HG03280 (cell line): ENCODE measurements around the gene BCAT1.
"Not testable (repeated sequence)": the region's sequence is repeated elsewhere in the genome, so short reads cannot be mapped to it uniquely, and the experiment has no call there.

Experiments used
- ATAC-seq: cut with Tn5 transposase; IDR thresholded peaks from one replicate; pipeline ENCODE4 v1.9.1; 2021; ENCODE audit warnings: mild to moderate bottlenecking, moderate library complexity; ENCODE audit not compliant: unreplicated experiment

The BCAT1 gene

GRCh38 chr12:24960222-24960855 lies 11.4 kb upstream of the BCAT1 start:
- peak; percentile 71 for ATAC-seq

- not testable (repeated sequence) for ATAC-seq
These were observed 7.5 kb upstream of the BCAT1 start for GRCh38 chr12:24956351-24956750.

- ATAC-seq, result no peak
These were observed 7.0 kb upstream of the BCAT1 start for GRCh38 chr12:24955853-24956252.

- no peak for ATAC-seq
These were observed 6.5 kb upstream of the BCAT1 start for GRCh38 chr12:24955389-24955788.

DNA sequence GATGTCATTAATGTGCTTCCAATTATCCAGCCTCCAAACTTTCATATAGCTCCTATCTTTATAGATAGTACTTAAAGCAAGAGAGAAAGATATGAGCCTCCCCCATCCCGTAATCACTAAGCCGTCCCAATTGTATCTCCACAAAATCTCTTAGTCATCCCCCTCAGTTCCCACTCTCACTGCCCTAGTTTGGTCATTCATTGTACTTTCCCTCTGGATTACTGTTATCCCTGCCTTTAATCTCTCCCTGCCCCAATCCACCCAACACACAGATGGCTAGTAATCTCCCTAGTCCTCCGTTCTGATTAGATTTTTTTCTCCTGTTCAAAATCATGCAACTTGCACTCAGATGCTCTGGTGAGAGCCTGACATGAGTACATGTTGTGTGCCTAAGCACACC lies 5.4 kb upstream of the BCAT1 start:
- no peak for ATAC-seq

DNA sequence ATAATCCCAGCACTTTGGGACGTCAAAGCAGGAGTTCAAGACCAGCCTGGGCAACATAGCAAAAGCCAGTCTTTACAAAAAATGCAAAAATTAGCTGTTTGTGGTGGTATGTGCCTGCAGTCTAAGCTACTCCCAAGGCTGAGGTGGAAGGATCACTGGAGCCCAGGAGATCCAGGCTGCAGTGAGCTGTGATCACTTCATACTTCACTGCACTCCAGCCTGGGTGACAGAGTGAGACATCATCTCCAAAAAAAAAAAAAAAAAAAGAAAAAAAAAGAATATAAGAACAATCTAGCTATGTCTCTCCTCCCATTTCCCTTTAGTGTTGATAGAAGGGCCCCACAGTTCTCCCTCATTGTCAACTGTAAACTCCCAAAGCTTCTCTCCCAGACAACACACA lies 3.5 kb upstream of the BCAT1 start:
- ATAC-seq, result no peak

DNA sequence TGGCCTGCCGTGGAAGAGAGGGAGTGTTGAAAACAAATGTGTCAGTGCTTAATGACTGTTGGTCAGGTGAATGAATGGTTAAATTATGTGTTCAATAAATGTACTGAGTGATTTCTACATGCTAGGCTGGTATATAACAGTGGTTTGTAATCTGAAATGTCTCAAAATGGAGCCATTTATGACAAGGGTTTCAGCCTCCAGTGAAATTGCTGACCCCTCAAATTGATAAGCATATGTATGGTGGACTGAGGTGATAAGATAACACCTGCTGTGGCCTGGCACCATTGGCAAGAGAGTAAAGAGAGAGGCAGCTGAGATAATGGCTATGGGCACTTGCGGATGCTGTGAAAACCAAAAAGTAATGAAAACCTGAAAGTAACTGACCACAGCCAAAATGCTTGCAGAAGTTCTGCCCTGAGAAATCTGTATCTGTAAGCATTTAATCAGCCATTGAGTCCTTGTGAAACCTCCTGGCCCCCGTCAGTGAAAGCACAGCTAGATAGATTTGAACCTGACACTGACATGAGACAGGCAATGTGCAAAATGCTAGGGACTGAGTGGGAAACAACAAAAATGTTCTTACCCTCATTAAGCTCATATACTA lies 1.4 kb upstream of the BCAT1 start:
- peak; percentile 42 for ATAC-seq

DNA sequence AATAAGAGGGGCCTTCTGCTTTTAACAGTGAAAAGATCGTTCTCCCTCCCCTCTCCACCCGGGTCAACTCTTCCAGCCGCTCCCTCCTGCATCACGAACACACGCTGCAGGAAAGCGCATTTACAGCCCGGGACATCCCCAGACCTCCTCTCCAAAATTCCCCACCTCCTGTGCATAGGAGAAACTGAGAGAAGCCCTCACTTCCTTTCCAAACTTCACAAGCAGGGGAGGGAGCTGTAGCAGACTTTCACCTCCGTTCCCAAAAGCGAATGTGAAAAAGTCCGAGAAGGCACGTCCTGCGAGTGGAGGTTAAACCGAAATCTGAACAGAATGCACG lies 513 bp downstream of the BCAT1 start:
- ATAC-seq, result peak; percentile 20

GRCh38 chr12:24947541-24948419 lies 1.1 kb downstream of the BCAT1 start:
- ATAC-seq, result no peak

DNA sequence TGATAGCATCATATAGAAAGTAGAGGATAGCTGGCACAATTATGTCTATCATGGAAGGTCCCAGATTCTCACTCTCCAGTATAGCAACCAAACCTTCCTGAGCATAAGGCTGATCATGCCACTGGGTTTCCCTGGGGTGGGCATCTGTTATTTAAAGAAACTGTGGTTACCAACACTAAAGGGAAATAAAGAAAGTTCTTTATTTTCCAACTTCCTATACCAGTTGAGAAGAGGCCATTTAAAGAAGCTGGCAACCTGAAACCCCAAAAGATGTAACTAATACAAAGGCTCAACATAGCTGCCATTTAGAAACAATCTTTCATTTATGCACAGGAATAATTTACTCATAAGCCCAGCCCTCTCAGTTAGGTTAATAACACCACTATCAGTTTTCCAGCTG lies 3.1 kb downstream of the BCAT1 start:
- ATAC-seq, result no peak

DNA sequence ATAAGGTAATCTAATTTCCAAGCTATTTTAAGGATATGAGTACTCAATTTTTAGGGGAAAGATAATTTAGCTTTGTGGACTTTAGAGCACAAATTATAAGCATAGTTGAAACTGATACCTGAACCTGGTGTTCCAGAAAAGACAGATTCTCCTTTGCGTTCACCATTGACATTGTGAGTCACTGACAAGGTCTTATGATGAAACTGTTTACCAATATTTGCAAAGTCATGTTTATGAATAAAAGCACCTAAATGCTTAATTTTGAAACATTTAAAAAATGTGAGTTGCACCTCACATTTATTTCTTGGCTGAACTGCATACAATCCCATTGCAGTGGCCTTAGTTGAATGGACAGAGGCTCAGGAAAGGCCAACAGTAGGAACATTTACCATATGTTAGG lies 3.9 kb downstream of the BCAT1 start:
- no peak for ATAC-seq

- no peak for ATAC-seq
These were observed 4.3 kb downstream of the BCAT1 start for GRCh38 chr12:24944601-24944975.

GRCh38 chr12:24943947-24944600 lies 4.8 kb downstream of the BCAT1 start:
- ATAC-seq, result no peak

DNA sequence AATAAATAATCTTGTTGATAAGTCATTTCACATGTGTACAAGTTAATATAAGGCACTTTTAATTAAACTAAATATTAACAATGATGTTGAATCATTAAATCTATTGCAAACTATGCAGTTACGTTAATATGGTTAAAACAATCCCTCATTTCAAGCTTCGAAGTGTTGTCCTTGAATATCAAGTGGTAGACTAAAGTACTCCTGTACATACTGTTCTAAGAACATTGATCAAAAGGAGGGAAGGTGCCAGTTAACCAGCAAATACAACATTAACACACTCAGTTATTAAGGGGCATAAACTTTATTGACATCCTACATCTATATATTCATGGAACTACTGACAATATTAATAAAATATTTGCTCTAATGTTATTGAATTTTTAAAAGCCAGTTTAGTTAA lies 8.7 kb downstream of the BCAT1 start:
- no peak for ATAC-seq

DNA sequence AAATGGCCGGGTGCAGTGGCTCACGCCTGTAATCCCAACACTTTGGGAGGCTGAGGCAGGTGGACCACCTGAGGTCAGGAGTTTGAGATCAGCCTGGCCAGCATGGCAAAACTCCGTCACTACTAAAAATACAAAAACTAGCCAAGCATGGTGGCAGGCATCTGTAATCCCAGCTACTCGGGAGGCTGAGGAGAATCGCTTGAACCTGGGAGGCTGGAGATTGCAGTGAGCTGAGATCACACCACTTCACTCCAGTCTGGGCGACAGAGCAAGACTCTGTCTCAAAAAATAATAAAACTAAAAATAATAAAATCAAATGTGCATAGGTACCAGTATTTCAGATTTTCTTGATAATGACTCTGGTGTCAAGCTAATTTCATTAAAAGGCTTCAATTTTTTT lies 9.3 kb downstream of the BCAT1 start:
- ATAC-seq, result not testable (repeated sequence)

GRCh38 chr12:24938341-24938740 lies 10.6 kb downstream of the BCAT1 start:
- ATAC-seq, result no peak

GRCh38 chr12:24937553-24938244 lies 11.2 kb downstream of the BCAT1 start:
- no peak for ATAC-seq

DNA sequence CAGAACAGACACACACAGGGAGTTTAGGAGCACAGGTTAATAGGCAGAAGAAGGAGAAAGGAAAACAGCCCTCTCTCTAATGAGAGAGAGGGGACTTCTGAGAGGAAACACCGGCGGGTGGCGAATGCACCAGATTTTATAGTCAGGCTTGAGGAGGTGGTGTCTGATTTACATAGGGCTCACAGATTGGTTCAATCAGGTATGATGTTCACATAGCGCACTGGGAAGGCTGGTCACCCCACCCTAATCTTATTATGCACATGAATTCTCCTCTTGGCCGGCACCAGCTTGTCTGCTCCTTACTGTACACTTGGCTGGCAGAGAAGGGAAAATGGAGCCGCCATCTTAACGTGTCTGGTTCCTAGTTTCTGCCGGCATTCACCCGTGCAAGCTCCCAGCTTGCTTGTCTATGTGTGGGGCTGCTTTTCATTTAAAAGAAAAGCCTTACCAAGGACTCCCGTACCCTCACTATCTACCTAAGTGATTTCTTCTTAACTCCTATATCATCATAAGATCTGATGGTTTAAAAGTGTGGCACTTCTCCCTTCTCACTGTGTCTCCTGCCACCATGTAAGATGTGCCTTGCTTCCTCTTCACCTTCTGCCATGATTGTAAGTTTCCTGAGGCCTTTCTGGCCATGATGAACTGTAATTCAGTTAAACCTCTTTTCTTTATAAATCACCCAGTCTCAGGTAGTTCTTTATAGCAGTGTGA lies 15.1 kb downstream of the BCAT1 start:
- no peak for ATAC-seq

DNA sequence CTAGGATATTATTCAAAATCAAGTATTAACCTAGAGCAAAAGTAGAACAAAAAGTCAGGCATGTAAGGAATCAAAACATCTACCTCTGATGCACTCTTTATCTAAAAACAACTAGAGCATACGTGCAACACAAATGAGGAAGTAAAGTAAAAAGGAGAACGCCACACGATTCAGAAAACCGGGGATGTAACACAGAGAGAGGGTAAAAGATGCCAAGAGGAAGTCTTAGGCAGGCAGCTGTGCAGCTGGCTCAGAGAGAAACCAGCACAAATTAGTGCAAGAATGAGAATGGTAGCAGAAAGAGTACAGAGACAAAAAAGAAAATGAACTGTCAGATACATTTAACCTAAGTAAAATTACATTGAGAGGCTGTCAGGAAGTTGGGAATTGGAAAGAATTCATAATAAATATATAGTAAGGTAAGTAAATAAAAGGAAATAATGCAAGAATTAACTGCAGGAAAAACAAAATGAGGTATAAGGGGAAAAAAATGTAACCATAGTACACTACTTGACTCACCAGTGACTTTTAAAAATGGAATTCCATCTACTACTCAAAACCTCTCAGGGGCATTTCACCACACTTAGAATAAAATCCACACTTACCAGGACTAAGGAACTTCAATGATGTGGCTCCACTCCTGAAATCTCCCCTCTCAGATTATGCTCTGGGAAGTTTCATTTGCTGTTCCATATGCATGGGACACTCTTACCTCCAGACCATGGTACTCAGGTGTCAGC lies 17.1 kb downstream of the BCAT1 start:
- peak; percentile 87 for ATAC-seq

- no peak for ATAC-seq
These were observed 18.9 kb downstream of the BCAT1 start for GRCh38 chr12:24929953-24930352.
